GM19043 (cell line): ENCODE measurements around the gene LGALS3BP.

ENCODE experiments used
- ATAC-seq: cut with Tn5 transposase; IDR thresholded peaks from one replicate; pipeline ENCODE4 v1.9.1; 2021; ENCODE audit warnings: low read depth; ENCODE audit not compliant: unreplicated experiment

The LGALS3BP gene

DNA sequence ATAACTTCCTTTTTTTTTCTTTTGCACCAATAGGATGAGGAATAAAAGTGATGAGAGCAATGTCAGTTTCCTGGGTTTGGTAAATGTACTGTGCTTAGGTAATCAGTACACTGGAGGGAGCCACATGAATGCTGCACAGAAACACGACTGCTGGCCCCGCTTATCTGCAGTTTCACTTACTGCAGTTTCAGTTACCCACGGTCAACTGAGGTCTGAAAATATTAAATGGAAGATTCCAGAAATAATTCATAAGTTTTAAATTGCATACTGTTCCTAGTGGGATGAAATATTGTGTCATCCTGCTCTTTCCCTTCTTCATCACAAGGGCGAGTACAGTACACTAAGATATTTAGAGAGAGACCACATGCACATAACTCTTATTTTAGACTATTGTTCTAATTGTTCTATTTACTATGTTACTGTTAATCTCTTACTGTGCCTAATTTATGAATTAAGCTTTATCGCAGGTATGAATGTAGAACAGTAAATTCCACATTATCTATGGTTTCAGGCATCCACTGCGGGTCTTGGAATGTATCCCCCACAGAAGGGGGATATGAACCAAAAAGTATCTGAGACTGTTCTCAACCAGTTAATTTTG lies 6.4 kb upstream of the LGALS3BP start:
- ATAC-seq = no peak

DNA sequence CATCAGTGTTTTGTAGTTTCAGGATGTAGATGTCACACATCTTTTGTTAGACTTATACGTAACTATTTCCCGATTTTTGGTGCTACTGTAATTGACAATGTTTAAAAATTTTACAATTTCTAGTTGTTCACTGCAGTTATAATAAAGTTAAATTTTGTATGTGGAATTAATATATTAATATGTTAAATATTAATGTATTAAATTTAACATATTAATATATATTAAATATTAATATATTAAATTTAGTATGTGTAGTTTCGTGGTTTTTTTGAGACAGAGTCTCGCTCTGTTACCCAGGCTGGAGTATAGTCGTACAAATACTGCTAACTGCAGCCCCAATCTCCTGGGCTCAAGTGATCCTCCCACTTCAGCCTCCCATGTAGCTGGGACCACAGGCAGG lies 5.7 kb upstream of the LGALS3BP start:
- no peak for ATAC-seq

DNA sequence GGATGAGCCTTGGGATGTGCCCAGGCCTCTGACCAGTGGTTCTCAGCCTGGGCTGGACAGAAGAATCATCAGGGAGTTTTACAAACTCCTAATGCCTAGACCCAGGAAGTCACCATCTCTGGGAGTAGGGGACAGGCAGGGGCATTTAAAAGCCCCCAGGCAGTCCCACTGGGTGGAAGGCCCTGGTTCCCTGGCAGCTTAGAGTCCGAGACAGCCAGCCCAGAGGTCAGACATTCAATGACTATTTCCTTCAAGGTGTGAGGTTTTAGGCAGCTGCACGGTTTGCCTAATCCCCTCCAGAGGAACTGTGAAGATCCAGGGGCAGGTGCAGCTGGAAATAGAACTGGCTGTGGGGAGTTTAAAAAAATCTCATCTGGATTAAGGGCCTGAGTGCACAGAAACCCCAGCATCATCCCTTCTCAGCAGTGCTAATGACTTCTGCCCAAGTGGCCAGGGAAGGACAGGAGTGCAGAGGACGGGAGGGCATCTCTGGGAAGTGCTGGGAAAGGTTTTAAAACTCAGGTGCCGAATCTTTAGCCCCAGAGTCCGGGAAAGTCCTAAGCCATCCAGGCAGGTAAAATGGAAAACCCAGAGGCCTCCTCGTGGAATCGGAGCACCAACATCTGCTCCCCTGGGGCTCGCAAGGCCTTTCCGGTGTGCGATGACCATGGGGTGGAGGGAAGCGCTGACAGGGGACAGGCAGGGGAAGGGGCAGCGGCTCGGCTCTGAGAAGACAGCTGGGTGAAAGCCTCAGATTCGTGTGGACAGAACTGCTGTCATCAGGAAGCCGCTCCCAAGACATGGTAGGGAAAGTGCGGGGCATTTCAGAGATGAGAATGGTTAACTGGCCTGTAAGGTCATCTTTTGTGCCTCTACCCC lies 1.5 kb upstream of the LGALS3BP start:
- no peak for ATAC-seq

DNA sequence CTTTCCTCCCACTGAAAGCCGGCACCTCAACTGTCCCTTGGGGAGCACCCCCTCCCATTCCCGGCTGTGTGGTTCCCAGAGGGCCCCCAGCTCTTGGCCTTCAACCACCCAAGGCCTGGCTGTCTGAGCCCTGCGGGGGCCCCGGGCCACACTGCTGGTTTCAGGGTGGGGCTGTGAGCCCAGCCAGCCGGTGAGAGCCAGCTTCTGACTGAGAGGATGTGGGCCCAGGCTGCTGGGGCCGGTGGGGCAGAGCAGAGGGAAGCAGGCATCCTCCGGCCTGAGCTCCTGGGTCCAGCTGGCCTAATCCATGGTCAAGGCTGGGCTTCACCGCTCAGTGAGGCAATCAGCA lies 875 bp upstream of the LGALS3BP start:
- no peak for ATAC-seq

DNA sequence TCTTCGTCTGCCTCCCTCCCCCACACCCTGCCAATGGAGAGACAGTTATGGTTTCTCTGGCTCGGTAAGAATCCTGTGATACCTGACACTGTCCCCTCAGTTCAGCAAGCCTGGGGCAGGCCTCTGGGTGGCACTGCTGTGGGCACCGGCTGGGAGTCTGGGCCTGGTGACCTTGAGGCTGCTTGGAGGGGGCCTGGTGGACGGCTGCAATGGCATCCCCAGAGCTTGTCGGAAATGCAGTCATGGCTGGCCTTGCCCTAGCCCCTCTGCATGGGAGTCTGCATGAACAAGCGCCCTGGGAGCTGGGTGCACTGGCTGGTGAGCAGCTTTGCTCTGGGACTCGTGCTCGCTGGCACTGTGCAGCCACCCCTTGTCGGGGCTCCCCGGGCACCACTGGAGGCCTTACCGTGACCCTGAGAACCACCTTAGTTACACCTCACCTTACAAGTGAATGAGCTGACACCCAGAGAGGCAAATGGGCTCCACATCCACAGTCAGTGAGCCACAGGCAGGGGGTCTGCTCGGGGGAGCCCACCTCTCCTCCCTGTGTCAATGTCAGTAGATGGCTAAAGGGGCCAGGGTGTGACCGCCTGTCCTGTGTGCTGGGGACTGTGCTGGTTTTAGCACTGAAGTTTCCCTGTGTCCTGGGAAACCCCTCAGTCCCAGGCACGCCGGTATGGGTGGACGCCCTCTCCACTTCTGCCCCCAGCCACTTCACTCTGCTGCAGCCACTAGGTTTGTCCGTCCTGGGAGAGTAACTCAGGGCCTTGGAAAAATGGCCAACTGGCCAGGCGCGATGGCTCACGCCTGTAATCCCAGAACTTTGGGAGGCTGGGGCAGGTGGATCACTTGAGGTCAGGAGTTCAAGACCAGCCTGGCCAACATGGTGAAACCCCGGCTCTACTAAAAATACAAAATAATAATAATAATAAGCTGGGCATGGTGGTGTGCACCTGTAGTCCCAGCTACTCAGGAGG lies 1.4 kb downstream of the LGALS3BP start:
- ATAC-seq = no peak

DNA sequence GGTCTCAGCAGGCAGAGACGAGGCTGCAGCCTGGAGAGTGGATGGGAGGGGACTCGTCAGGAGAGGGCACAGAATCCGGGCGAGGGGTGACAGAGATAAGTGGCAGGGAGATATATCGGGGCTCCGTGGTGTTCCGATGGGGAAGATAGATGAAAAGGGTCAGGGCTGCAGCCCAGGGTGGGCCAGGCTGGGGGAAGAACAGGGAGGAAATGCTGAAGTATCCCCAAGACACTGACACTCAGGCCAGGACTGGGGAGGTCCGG lies 2.1 kb downstream of the LGALS3BP start:
- ATAC-seq = no peak

DNA sequence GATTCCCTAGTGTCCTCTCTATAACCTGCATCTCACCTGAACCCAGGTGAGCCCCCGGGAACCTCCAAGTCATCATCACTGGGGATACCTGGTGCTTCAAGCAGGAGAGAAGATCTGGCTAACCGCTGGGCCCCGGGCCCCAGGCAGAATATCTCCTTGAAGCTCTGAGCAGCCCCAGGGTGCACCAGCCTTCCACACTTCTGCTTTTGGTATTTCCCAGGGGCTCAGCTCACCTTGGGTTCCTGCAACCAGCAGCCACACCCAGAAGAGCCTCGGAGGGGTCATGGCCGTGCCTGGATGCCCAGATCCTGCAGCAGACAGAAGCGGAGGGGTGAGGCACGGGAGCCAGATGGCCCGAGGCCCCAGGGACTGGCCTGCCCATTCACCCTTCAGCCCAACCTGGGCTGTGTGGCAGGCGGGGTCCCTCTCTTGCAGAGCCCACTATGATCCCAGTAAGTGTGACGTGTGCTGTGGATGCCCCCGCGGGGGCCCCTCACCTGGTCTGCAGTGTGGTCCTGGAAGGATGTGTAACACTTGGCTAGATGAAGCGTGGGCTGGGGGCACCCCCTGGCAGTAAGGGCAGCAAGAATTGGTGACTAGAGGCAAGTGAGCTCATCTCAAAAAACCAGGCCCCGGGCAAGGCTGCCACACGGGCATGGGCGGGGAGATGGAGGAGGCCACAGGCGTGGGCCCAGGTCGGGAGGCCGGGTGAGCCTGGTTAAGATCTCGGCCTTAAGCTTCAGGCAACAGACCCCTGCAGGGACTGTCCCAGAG lies 2.6 kb downstream of the LGALS3BP start:
- no peak for ATAC-seq

DNA sequence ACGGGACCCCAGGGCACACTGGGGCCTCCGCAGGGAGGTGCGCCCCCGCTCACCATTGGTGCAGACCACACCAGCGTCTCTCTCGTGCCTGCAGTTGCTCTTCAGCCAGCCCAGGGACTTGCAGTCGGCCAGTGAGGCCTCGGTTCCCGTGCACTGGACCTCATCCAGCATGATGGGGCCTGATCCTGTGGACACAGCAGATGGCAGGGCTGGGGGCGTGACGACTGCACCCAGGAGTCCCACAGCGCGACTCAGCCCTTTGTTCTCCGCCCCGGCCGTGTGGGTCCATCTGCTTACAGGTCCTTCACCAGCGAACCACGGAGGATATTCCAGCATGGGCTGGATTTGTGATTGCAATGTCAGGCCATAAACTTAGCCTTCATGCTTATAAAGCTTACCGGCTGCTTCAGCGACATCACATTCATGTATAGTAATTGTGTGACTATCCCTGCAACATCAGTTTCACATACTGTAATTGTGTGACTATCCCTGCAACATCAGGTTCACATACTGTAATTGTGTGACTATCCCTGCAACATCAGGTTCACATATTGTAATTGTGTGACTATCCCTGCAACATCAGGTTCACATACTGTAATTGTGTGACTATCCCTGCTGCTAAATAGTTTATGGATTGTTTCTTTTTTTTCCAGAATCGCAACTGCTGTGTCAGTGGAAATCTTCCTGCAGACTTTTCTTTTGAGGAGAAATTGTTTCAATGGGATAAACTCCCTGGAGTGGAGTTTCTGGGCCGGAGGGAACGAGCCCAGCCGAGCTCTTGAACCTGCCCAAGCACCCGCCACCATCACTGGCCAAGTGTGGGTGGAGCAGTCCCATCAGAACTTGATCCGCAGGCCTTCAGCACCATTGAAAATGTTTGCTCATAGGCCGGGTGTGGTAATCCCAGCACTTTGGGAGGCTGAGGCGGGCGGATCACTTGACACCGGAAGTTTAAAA lies 4.8 kb downstream of the LGALS3BP start:
- no peak for ATAC-seq

DNA sequence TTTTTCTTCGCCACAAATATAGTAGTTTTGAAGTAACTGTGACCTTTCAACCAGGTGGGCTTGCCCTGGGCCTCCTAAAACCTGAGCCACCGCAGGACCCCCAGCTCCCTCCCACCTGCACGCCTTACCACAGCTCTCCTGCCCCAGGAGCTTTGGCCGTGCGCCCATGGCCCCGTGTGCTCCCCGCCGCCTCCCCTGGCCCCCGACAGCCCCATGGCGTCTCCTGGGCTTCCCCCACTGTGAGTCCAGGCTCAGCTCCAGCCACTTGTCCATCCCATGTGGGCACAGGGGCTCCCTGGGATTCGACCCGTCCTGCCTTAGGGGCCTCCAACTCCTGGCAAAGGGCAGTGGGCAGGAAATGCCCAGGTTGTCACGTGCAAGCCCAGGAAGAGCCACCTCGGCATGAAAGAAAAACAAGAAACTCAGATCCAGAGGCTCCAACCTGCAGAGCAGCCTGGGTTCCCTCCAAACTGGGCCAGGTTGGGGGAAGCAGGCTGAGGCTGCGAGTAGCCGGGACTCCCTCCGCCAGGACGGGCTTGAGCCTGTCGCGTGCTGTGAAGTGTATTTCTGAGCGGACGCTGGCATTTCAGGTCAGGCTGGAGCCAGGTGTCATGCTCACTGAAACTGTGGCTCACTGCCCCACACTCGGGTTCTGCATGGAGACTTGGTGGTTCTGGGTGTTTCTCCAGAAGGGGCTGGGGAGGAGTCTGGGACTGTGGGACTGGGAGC lies 5.8 kb downstream of the LGALS3BP start:
- ATAC-seq = no peak

DNA sequence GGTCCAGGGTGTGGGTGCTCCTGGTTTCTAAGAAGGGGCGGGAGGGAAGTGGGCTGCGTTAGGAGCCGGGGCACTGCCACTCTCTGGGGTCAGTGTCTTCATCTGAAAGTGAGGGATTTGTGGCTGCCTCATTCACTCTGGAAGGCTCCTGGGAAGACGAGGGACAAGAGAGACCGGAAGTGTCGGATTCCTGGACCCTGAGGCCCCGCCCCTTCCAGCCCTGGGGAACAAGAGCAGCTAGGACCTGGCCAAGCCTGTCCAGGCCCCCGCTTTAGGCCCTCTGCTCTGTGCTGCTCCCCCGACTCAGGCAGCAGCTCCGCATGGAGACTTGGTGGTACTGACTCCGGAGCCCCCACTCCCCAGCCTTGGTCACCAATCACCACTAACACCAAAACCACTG lies 6.5 kb downstream of the LGALS3BP start:
- no peak for ATAC-seq

DNA sequence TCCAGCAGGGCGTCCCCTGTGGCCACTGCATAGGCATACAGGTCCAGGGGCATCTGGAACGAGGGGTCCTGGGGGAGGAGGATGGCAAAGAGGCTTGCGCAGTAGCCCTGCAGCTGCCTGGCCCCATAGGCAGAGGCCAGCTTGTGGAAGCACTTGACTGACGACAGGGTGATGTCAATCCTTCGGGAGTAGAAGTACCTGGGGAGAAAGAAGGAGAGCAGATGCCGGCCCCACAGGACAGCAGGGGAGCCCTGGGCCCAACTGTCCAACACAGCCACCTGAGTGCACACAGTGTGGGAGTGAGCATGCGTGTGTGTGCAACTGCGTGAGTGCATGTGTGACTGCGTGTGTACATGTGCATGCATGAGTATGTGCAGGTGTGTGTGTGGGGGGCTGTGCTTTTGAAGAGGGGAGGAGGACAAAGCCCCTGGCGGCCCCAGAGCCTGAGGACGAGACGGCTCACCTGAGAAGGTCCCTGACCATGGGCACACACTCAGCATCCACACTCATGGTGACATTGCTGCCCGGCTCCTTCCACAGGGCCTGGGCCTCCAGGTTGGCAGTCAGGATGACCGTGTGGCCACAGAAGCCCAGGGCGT lies 7.1 kb downstream of the LGALS3BP start:
- ATAC-seq = no peak

DNA sequence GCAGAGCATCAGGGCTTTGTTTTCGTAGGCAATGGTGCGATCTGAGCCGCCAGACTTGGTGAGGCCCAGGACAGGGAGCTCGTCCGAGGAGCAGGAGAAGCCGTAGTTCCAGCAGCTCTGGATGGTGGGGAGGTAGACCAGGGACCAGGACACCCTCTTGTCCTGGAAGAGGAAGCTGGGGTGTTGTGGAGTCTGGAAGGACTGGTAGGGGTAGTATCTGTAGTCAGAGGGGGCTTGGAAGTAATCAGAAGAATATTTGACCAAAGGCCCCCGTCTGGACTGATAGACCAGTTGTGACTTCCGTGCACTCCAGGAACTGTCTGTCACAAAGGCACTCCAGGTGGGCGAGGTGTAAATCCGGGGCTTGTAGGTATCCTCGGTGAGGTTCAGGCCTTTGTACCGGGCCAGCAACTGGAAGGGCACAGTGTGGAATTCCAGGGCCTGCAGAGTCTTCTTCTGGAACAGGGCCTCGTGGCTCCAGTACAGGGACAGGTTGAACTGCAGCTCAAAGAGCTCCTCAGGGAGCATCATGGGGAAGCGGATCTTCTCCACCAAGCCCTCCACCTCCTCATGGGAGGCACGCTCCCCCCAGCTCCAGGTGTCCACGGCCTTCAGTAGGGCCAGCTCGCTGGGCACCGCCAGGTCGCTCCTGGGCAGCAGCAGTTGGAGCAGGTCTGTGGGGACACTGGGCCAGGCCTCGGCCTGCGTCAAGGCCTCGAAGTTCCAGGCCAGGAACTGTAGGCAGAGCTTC lies 7.8 kb downstream of the LGALS3BP start:
- no peak for ATAC-seq

DNA sequence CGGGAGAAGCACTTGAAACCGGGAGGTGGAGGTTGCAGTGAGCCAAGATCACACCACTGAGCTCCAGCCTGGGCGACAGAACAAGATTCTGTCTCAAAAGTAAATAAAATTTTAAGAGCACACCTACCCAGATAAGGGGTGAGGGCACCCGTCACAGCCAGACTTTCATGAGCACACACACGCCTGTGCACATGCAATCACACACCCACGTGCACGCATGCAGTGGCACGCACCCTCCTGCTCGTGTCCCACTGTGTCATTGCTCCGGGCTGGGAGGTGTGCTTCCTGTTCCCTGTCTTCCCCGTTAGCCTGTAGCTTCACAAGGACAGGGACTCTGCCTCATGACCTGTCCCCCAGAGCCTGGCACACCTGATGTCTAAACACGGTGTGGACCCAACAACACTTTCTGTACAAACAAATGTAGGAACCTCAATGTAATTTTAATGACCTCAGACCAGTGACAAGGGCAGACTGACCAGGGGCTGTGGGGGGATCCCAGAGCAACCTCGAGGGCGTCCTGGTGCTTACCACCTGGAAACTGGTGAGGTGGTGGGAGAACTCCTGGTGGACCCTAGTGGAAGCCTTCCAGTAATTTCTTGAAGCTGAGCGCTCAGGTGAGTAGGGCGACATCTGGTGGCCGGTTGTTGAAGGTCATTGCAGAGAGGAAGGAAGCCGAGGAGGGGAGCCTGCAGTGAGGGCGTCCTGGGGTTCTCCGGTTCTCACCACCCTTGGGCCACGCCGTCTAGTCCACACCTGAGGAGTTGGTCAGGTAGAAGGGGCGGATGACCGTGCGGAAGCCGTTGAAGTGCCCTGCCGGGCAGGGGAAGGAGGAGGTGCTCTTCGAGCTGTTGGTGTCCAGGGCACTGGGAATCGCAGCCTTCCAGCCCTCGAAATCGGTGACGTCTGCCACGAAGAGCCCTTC lies 8.6 kb downstream of the LGALS3BP start:
- ATAC-seq = no peak

DNA sequence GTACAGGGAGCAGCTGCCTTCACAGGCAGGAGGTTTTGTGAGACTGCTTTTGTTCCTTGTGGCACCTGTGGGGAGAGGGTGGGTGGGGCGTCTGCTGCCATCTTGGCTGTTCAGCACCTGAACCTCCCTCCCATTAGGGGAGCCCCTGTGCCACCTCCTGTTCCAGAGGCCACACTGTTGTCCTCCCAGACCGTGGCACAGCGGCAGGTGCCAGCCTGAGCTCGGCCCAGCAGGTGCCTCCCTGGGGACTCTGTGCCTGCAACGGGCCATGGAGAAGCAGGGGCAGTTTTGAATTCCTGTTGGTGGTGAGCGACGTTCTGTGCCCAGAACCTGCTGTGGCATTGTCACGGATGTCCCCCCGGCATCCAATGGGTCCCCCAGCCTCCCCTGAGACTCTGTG lies 9.9 kb downstream of the LGALS3BP start:
- ATAC-seq = no peak

DNA sequence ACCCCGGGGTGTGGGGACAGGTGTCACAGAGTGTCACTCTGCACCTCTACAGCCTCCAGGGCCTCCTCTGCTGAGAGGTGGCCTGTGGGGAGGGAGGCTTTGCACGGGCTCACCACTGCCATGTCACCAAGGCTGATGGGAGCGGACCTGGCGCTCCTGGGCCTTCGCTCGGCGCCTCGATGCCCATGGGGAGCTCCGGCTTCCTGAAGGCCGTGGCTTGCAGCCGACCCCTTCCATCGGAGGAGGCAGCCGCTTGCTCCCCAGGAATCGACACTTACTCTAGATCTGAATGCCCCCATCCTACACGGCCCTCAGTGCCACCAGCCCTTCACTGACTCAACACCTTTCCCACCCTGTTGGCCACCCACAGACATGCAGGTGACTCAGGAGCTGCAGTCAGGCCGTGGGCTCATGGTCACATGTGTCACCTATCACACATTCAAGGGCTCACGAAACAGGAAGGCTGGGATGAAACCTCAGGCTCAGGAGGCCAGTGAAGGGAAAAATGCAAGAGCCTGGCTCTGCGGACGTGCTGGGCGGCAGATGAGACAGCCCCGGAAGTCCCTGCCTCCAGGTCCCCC lies 11.9 kb downstream of the LGALS3BP start:
- no peak for ATAC-seq

DNA sequence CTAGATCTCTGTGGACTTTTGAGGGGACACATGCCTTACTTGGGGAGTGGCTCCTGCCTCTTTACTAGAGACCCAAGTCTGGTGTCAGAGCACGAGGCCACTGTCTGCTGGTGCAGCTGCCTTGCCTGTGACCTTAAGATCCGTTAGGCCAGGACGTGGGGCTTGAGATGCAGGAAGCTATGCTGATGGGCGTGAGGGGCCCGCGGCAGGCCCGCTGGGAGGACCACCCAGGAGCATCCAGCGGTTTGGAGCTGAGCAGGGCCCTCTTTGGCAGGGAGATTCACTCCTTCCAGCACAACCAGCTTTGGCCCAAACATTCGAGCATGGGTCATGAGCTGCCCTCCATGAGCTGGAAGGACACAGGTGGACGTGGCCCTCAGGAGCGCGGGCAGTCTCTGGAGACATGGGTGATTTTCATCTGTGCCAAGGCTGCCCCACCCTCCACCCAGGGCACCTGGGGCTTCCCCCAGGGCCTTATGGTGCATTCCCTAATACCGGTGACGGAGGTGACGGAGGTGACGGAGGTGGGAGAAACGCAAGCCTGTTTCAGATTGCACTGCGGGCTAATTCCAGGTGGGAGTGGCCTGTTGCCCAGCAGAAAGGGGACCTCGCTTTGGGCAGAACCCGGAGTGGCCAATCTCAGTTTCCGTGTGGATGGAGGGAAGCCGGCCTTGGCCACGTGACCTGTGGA lies 12.7 kb downstream of the LGALS3BP start:
- no peak for ATAC-seq
